ENCODE measurements around the gene WSCD2. TPM values are rescaled to one million over a fixed set of nuclear protein-coding genes. Genes with fewer than 3 reads are reported as not detected.

WSCD2 gene
- total and polyA plus RNA-seq, 3 experiments from 2014 or later, result 0.39 TPM; not detected in 2

- no peak overlapping the region for H3K4me3 ChIP-seq (ENCODE audit: low read length)
- H3K36me3 Mint-ChIP-seq, result no peaks in the 10 kb centered on the region
- POLR2A ChIA-PET, result no interaction called here
- no peaks in the 10 kb centered on the region for H3K9me3 Mint-ChIP-seq
- H3K36me3 ChIP-seq (ENCODE audit: insufficient read depth, low read length), result no peaks in the 10 kb centered on the region
- peaks cover 26 to 34% of the 10 kb centered on the region in 2 donors for H3K27me3 Mint-ChIP-seq
- H3K27ac ChIP-seq (ENCODE audit: low read depth, low read length), result no peak overlapping the region
- no peaks in the 10 kb centered on the region for H3K27me3 ChIP-seq (ENCODE audit: insufficient read depth, low read length, poor library complexity, severe bottlenecking)
- CTCF ChIA-PET, result no interaction called here
- no peak overlapping the region for H3K4me3 Mint-ChIP-seq
- no peak overlapping the region for H3K27ac Mint-ChIP-seq
- H3K4me1 Mint-ChIP-seq, result peaks cover 0 to 4% (median 0%) of the 10 kb centered on the region in 3 donors
- no peaks in the 10 kb centered on the region for H3K9me3 ChIP-seq (ENCODE audit: low read length)
- no peak for DNase-seq
- no peaks in the 10 kb centered on the region for H3K4me1 ChIP-seq (ENCODE audit: insufficient read depth, low read length)
Observed at GRCh38 chr12:108239378-108239777, 110.3 kb downstream of the WSCD2 start.

- no peaks in the 10 kb centered on the region for H3K36me3 Mint-ChIP-seq
- peaks cover 26 to 34% of the 10 kb centered on the region in 2 donors for H3K27me3 Mint-ChIP-seq
- no peak for DNase-seq
- no peak overlapping the region for H3K27ac Mint-ChIP-seq
- Histone ChIP-seq H3K9me3 (ENCODE audit: low read length) (no peaks in the 10 kb centered on the region), H3K4me1 (ENCODE audit: insufficient read depth, low read length) (no peaks in the 10 kb centered on the region), H3K4me3 (ENCODE audit: low read length) (no peak overlapping the region), H3K27ac (ENCODE audit: low read depth, low read length) (no peak overlapping the region), H3K36me3 (ENCODE audit: insufficient read depth, low read length) (no peaks in the 10 kb centered on the region), H3K27me3 (ENCODE audit: insufficient read depth, low read length, poor library complexity, severe bottlenecking) (no peaks in the 10 kb centered on the region)
- no peaks in the 10 kb centered on the region for H3K9me3 Mint-ChIP-seq
- ChIA-PET CTCF (no interaction called here), POLR2A (no interaction called here)
- H3K4me3 Mint-ChIP-seq, result no peak overlapping the region
- peaks cover 0 to 4% (median 0%) of the 10 kb centered on the region in 3 donors for H3K4me1 Mint-ChIP-seq
Observed at GRCh38 chr12:108240027-108240785, 111.1 kb downstream of the WSCD2 start.

DNA sequence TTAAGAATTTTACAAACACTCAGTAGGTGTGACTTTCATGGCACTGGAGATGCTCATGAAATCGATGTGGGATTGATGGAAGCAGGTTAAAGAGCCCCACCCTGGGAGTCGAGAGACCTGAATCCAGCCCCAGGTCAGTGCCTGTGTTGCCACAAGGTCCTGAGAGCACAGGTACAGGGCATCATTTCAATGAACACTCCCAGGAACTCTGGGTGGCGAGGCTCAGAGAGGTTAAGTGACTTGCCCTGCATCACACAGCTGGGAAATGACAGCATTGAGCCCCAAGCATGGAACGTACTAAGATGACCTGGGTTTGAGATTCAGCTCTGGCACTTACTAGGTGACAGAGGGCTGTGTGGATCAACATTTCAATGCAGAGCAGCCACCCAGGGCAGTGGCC is 111.8 kb downstream of the WSCD2 start:
- Mint-ChIP-seq H3K36me3 (no peaks in the 10 kb centered on the region), H3K9me3 (no peaks in the 10 kb centered on the region), H3K4me1 (peaks cover 0 to 4% (median 0%) of the 10 kb centered on the region in 3 donors), H3K27me3 (peaks cover 26 to 34% of the 10 kb centered on the region in 2 donors), H3K4me3 (no peak overlapping the region), H3K27ac (no peak overlapping the region)
- Histone ChIP-seq H3K27me3 (ENCODE audit: insufficient read depth, low read length, poor library complexity, severe bottlenecking) (no peaks in the 10 kb centered on the region), H3K9me3 (ENCODE audit: low read length) (no peaks in the 10 kb centered on the region), H3K27ac (ENCODE audit: low read depth, low read length) (no peak overlapping the region), H3K4me1 (ENCODE audit: insufficient read depth, low read length) (no peaks in the 10 kb centered on the region), H3K36me3 (ENCODE audit: insufficient read depth, low read length) (no peaks in the 10 kb centered on the region), H3K4me3 (ENCODE audit: low read length) (no peak overlapping the region)
- no peak for DNase-seq
- CTCF ChIA-PET, result no interaction called here
- POLR2A ChIA-PET, result no interaction called here

GRCh38 chr12:108241986-108242703 is 113.1 kb downstream of the WSCD2 start:
- H3K36me3 ChIP-seq (ENCODE audit: insufficient read depth, low read length), result no peaks in the 10 kb centered on the region
- peak overlapping the region in 1 of 8 donors; percentile 32 for H3K27ac Mint-ChIP-seq
- ChIA-PET POLR2A (no interaction called here), CTCF (no interaction called here)
- no peaks in the 10 kb centered on the region for H3K9me3 ChIP-seq (ENCODE audit: low read length)
- no peaks in the 10 kb centered on the region for H3K9me3 Mint-ChIP-seq
- peaks cover 20 to 28% of the 10 kb centered on the region in 2 donors for H3K27me3 Mint-ChIP-seq
- no peaks in the 10 kb centered on the region for H3K4me1 ChIP-seq (ENCODE audit: insufficient read depth, low read length)
- no peaks in the 10 kb centered on the region for H3K27me3 ChIP-seq (ENCODE audit: insufficient read depth, low read length, poor library complexity, severe bottlenecking)
- peaks cover 0 to 4% (median 0%) of the 10 kb centered on the region in 3 donors for H3K4me1 Mint-ChIP-seq
- H3K27ac ChIP-seq (ENCODE audit: low read depth, low read length), result no peak overlapping the region
- no peak for DNase-seq
- no peaks in the 10 kb centered on the region for H3K36me3 Mint-ChIP-seq
- H3K4me3 Mint-ChIP-seq, result no peak overlapping the region
- no peak overlapping the region for H3K4me3 ChIP-seq (ENCODE audit: low read length)

DNA sequence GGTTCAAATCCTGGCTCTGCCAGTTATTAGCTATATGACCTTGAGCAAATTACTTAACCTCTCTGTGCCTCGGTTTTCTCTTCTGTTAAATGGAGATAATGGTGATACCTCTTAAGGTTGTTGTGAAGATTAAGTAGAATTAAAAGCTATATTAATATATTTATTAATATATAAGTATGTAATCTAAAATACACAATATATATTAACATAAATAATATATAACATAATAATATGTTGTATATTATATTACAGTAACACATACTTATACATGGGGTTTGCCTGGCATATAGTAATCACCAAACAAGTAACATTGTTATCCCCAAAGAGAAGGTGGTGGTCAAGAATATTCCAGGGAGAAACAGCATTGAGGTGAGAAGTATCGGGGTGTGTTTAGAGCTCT is 118.0 kb downstream of the WSCD2 start:
- no peak overlapping the region for H3K4me3 ChIP-seq (ENCODE audit: low read length)
- POLR2A ChIA-PET, result no interaction called here
- no peaks in the 10 kb centered on the region for H3K9me3 ChIP-seq (ENCODE audit: low read length)
- H3K27me3 ChIP-seq (ENCODE audit: insufficient read depth, low read length, poor library complexity, severe bottlenecking), result peaks cover 3% of the 10 kb centered on the region
- no peak overlapping the region for H3K4me3 Mint-ChIP-seq
- H3K9me3 Mint-ChIP-seq, result no peaks in the 10 kb centered on the region
- H3K27me3 Mint-ChIP-seq, result peaks cover 5 to 23% of the 10 kb centered on the region in 2 donors
- H3K36me3 ChIP-seq (ENCODE audit: insufficient read depth, low read length), result no peaks in the 10 kb centered on the region
- H3K27ac ChIP-seq (ENCODE audit: low read depth, low read length), result no peak overlapping the region
- H3K36me3 Mint-ChIP-seq, result no peaks in the 10 kb centered on the region
- no peaks in the 10 kb centered on the region for H3K4me1 Mint-ChIP-seq
- DNase-seq, result no peak
- H3K4me1 ChIP-seq (ENCODE audit: insufficient read depth, low read length), result no peaks in the 10 kb centered on the region
- H3K27ac Mint-ChIP-seq, result no peak overlapping the region
- CTCF ChIA-PET, result no interaction called here

GRCh38 chr12:108248011-108248410 is 118.9 kb downstream of the WSCD2 start:
- H3K27me3 Mint-ChIP-seq, result peaks cover 5 to 28% of the 10 kb centered on the region in 2 donors
- Histone ChIP-seq H3K9me3 (ENCODE audit: low read length) (no peaks in the 10 kb centered on the region), H3K36me3 (ENCODE audit: insufficient read depth, low read length) (no peaks in the 10 kb centered on the region), H3K27me3 (ENCODE audit: insufficient read depth, low read length, poor library complexity, severe bottlenecking) (peaks cover 3% of the 10 kb centered on the region), H3K4me3 (ENCODE audit: low read length) (no peak overlapping the region), H3K27ac (ENCODE audit: low read depth, low read length) (no peak overlapping the region), H3K4me1 (ENCODE audit: insufficient read depth, low read length) (no peaks in the 10 kb centered on the region)
- no peaks in the 10 kb centered on the region for H3K36me3 Mint-ChIP-seq
- ChIA-PET POLR2A (no interaction called here), CTCF (no interaction called here)
- H3K9me3 Mint-ChIP-seq, result no peaks in the 10 kb centered on the region
- no peaks in the 10 kb centered on the region for H3K4me1 Mint-ChIP-seq
- no peak overlapping the region for H3K4me3 Mint-ChIP-seq
- H3K27ac Mint-ChIP-seq, result no peak overlapping the region
- no peak for DNase-seq

DNA sequence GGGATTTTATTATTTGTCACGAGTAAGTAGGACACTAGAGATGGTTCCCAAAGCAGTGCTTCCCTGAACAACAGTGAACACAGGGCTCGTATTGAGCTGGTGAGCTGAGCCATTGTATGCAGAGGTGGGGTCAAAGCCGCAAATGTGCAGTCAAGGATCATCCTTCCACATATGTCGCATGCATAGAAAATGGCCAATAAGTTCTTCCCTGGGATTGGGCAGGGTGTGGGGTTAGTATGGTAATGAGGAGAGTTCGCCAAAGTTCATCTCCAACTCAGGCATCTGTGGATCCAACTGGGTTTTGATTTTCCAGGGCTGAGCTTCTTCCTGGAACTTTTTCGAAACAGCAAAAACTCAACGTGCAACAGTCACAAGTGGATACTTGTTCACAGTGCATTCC is 123.4 kb downstream of the WSCD2 start:
- H3K27ac Mint-ChIP-seq, result no peak overlapping the region
- POLR2A ChIA-PET, result no interaction called here
- CTCF ChIA-PET, result no interaction called here
- no peak for DNase-seq
- no peak overlapping the region for H3K4me3 ChIP-seq (ENCODE audit: low read length)
- H3K4me3 Mint-ChIP-seq, result no peak overlapping the region
- no peaks in the 10 kb centered on the region for H3K9me3 Mint-ChIP-seq
- peaks cover 0 to 2% (median 0%) of the 10 kb centered on the region in 3 donors for H3K4me1 Mint-ChIP-seq
- no peak overlapping the region for H3K27ac ChIP-seq (ENCODE audit: low read depth, low read length)
- no peaks in the 10 kb centered on the region for H3K36me3 Mint-ChIP-seq
- H3K36me3 ChIP-seq (ENCODE audit: insufficient read depth, low read length), result no peaks in the 10 kb centered on the region
- peaks cover 11 to 34% of the 10 kb centered on the region in 2 donors for H3K27me3 Mint-ChIP-seq
- no peaks in the 10 kb centered on the region for H3K9me3 ChIP-seq (ENCODE audit: low read length)
- H3K4me1 ChIP-seq (ENCODE audit: insufficient read depth, low read length), result no peaks in the 10 kb centered on the region
- H3K27me3 ChIP-seq (ENCODE audit: insufficient read depth, low read length, poor library complexity, severe bottlenecking), result peaks cover 3% of the 10 kb centered on the region

- Mint-ChIP-seq H3K27ac (peak overlapping the region in 1 of 8 donors; percentile 40), H3K36me3 (no peaks in the 10 kb centered on the region), H3K4me3 (peak overlapping the region in 1 of 7 donors; percentile 26), H3K9me3 (no peaks in the 10 kb centered on the region), H3K4me1 (peaks cover 0 to 2% (median 0%) of the 10 kb centered on the region in 3 donors), H3K27me3 (peaks cover 11 to 33% of the 10 kb centered on the region in 2 donors)
- peaks cover 3% of the 10 kb centered on the region for H3K27me3 ChIP-seq (ENCODE audit: insufficient read depth, low read length, poor library complexity, severe bottlenecking)
- no peaks in the 10 kb centered on the region for H3K9me3 ChIP-seq (ENCODE audit: low read length)
- no peaks in the 10 kb centered on the region for H3K36me3 ChIP-seq (ENCODE audit: insufficient read depth, low read length)
- H3K27ac ChIP-seq (ENCODE audit: low read depth, low read length), result no peak overlapping the region
- CTCF ChIA-PET, result no interaction called here
- POLR2A ChIA-PET, result no interaction called here
- DNase-seq, result no peak
- H3K4me1 ChIP-seq (ENCODE audit: insufficient read depth, low read length), result no peaks in the 10 kb centered on the region
- H3K4me3 ChIP-seq (ENCODE audit: low read length), result no peak overlapping the region
Observed at GRCh38 chr12:108253540-108253939, 124.5 kb downstream of the WSCD2 start.
